GM12892 (cell line): Measurements from ENCODE around the gene SYT5.
"Not testable (repeated sequence)": the region's sequence is repeated elsewhere in the genome, so short reads cannot be mapped to it uniquely, and the experiment has no call there.

Source experiments
- DNase-seq: peaks from one replicate; pipeline ENCODE4 v3.0.0; 2011; ENCODE audit not compliant: insufficient read length
- FAIRE-seq: peaks from 2 replicates; lab custom pipeline; 2011; peaks lifted over from hg19 to GRCh38; lab: Jason Lieb, UNC
- POLR2A ChIP-seq: IDR thresholded peaks from 2 replicates; pipeline ENCODE4 v1.6.1; 2011; ENCODE audit warnings: low read depth, low read length, control low read depth
- POLR2AphosphoS5 ChIP-seq: IDR thresholded peaks from 2 replicates; pipeline ENCODE4 v1.6.1; 2011; ENCODE audit warnings: low read depth, low read length, control low read depth
- TAF1 ChIP-seq: IDR thresholded peaks from 2 replicates; pipeline ENCODE4 v1.6.1; 2011; ENCODE audit warnings: low read depth, mild to moderate bottlenecking, control low read depth, low read length, borderline replicate concordance

The SYT5 gene

GRCh38 chr19:55174425-55175116, 5.5 kb downstream of the SYT5 start:
- FAIRE-seq, result no peak
- no peak for DNase-seq
- TF ChIP-seq POLR2A (no peak), POLR2AphosphoS5 (no peak), TAF1 (no peak)

- DNase-seq, result no peak
- TF ChIP-seq POLR2AphosphoS5 (no peak), POLR2A (no peak), TAF1 (no peak)
- FAIRE-seq, result no peak
These were observed 6.2 kb downstream of the SYT5 start for GRCh38 chr19:55173714-55174409.

- FAIRE-seq (no peak), DNase-seq (no peak)
These were observed 6.8 kb downstream of the SYT5 start for GRCh38 chr19:55173186-55173713.

GRCh38 chr19:55172741-55173140, 7.3 kb downstream of the SYT5 start:
- FAIRE-seq (no peak), DNase-seq (no peak)
- TF ChIP-seq TAF1 (no peak), POLR2AphosphoS5 (no peak), POLR2A (no peak)

More at GRCh38 chr19:55173186-55173713, 6.8 kb downstream of the SYT5 start:
- TF ChIP-seq POLR2AphosphoS5 (no peak), POLR2A (no peak), TAF1 (no peak)

GRCh38 chr19:55172318-55172717, 7.8 kb downstream of the SYT5 start:
- not testable (repeated sequence) for FAIRE-seq

GRCh38 chr19:55171440-55171839, 8.6 kb downstream of the SYT5 start:
- DNase-seq (no peak), FAIRE-seq (no peak)
- TF ChIP-seq POLR2A, result no peak
- TF ChIP-seq POLR2AphosphoS5, result no peak
- TF ChIP-seq TAF1, result no peak

More at GRCh38 chr19:55172318-55172717, 7.8 kb downstream of the SYT5 start:
- DNase-seq, result not testable (repeated sequence)

- TF ChIP-seq TAF1 (no peak), POLR2AphosphoS5 (no peak), POLR2A (no peak)
- FAIRE-seq, result no peak
- no peak for DNase-seq
These were observed 11.0 kb downstream of the SYT5 start for GRCh38 chr19:55169136-55169535.

- FAIRE-seq (no peak), DNase-seq (peak; percentile 89)
- no peak for TF ChIP-seq POLR2AphosphoS5
- TF ChIP-seq TAF1, result no peak
- TF ChIP-seq POLR2A, result no peak
These were observed 13.4 kb downstream of the SYT5 start, which contains the start of gene DNAAF3 for GRCh38 chr19:55166530-55167268. Gene DNAAF3 (minus strand): TSS chr19:55166613. CDS start chr19:55166413, 200 bp downstream.

- DNase-seq, result no peak
- FAIRE-seq, result no peak
- TF ChIP-seq POLR2AphosphoS5 (no peak), TAF1 (no peak), POLR2A (no peak)
These were observed 14.0 kb downstream of the SYT5 start for GRCh38 chr19:55165952-55166529.

GRCh38 chr19:55161571-55162322, 18.3 kb downstream of the SYT5 start:
- DNase-seq, result no peak
- no peak for TF ChIP-seq POLR2A
- TF ChIP-seq POLR2AphosphoS5, result no peak
- TF ChIP-seq TAF1, result no peak
- FAIRE-seq, result no peak

GRCh38 chr19:55160986-55161365, 19.1 kb downstream of the SYT5 start:
- TF ChIP-seq TAF1, result no peak
- TF ChIP-seq POLR2A, result no peak
- TF ChIP-seq POLR2AphosphoS5, result no peak
- DNase-seq, result no peak
- no peak for FAIRE-seq
